Endothelial cell of umbilical vein (primary cell): ENCODE data around the gene KLHL13. TPM values are rescaled to one million over a fixed set of nuclear protein-coding genes. Genes with fewer than 3 reads are reported as not detected.

Source experiments
- BruUV-seq: library from RNA; stranded (reverse); fragments of 400-500 nt; replicated peaks from 2 replicates; lab custom pipeline; 2021; lab: Mats Ljungman, UMichigan
- CTCF ChIA-PET: fragments of 300-600, 350-600 bp; sonication (Branson Sonifier 250); formaldehyde crosslinking; loops from one replicate; lab custom pipeline; 2021; ENCODE audit warnings: antibody characterized with exemption, inconsistent platforms; lab: Charles Lee
- POLR2A ChIA-PET: fragments of 300-600, 350-600 bp; sonication (Branson Sonifier 250); formaldehyde crosslinking; loops from one replicate; lab custom pipeline; 2021; ENCODE audit warnings: antibody characterized with exemption, inconsistent platforms; lab: Charles Lee
- DNase-seq: peaks from one replicate; pipeline ENCODE4 v3.0.0-alpha.2; 2011; ENCODE audit warnings: low read depth, low spot score
- FAIRE-seq: peaks from 2 replicates; lab custom pipeline; 2011; peaks lifted over from hg19 to GRCh38; lab: Jason Lieb, UNC
- H2AFZ ChIP-seq: 2 replicates; pipeline ENCODE4 v1.6.0; 2012; ENCODE audit warnings: low read depth, low read length, control low read depth, inconsistent platforms
- H3K27ac ChIP-seq: 2 replicates; pipeline ENCODE4 v1.5.1; 2011; ENCODE audit warnings: low read depth, mild to moderate bottlenecking, control low read depth, low read length, moderate library complexity; ENCODE audit not compliant: insufficient read depth
- H3K27me3 ChIP-seq, 2 experiments: 2 replicates each; pipeline versions ENCODE4 v1.6.0 to v1.6.1; 2011; ENCODE audit warnings: low read length in 2 of 2, mixed read lengths in 1 of 2; ENCODE audit not compliant: control insufficient read depth in 2 of 2, insufficient read depth in 2 of 2
- H3K36me3 ChIP-seq, 2 experiments: 2 replicates in 1 of 2; 3 replicates in 1 of 2; pipeline ENCODE4 v1.5.1; 2011; ENCODE audit warnings: low read length in 2 of 2, mild to moderate bottlenecking in 1 of 2, moderate library complexity in 1 of 2; ENCODE audit not compliant: control insufficient read depth in 2 of 2, insufficient read depth in 2 of 2; ENCODE audit errors: extremely low read depth in 1 of 2
- H3K4me1 ChIP-seq: 3 replicates; pipeline ENCODE4 v1.5.1; 2011; ENCODE audit warnings: mild to moderate bottlenecking, low read length; ENCODE audit not compliant: control insufficient read depth, insufficient read depth; ENCODE audit errors: extremely low read depth
- H3K4me2 ChIP-seq: 2 replicates; pipeline ENCODE4 v1.6.1; 2011; ENCODE audit warnings: low read length, control low read depth, mixed read lengths; ENCODE audit not compliant: insufficient read depth
- H3K4me3 ChIP-seq, 3 experiments: fragments of 200-600 bp in 1 of 3; sonication (generic), shearing (Covaris generic) in 1 of 3; replicated peaks in 1 of 3; 2 replicates each; pipeline ENCODE4 v1.5.1; 2011 to 2016; ENCODE audit warnings: control low read depth in 3 of 3, low read length in 3 of 3, mild to moderate bottlenecking in 2 of 3, inconsistent platforms in 1 of 3, low read depth in 1 of 3, moderate library complexity in 1 of 3; ENCODE audit not compliant: insufficient read depth in 1 of 3
- H3K79me2 ChIP-seq: 2 replicates; pipeline ENCODE4 v1.6.0; 2012; ENCODE audit warnings: low read length, inconsistent platforms; ENCODE audit not compliant: control insufficient read depth, insufficient read depth
- H3K9ac ChIP-seq: replicated peaks from 2 replicates; pipeline ENCODE3; 2011; ENCODE audit warnings: low read length, control low read depth; ENCODE audit not compliant: insufficient read depth; ENCODE audit errors: extremely low read depth
- H3K9me1 ChIP-seq: replicated peaks from 3 replicates; pipeline ENCODE4 v1.6.0; 2011; ENCODE audit warnings: mild to moderate bottlenecking, low read length; ENCODE audit not compliant: control insufficient read depth, insufficient read depth; ENCODE audit errors: extremely low read depth
- H3K9me3 ChIP-seq: replicated peaks from 2 replicates; pipeline ENCODE4 v1.5.1; 2012; ENCODE audit warnings: low read length, inconsistent platforms; ENCODE audit not compliant: control insufficient read depth, insufficient read depth
- H4K20me1 ChIP-seq: replicated peaks from 2 replicates; pipeline ENCODE3; 2011; ENCODE audit warnings: mild to moderate bottlenecking, low read length; ENCODE audit not compliant: control insufficient read depth, insufficient read depth; ENCODE audit errors: extremely low read depth
- CTCF ChIP-seq, 2 donors: IDR thresholded peaks; 1 replicate in 1 of 2; 2 replicates in 1 of 2; pipeline ENCODE4 v1.5.1; 2011; ENCODE audit warnings: low read length in 2 of 2, mild to moderate bottlenecking in 2 of 2, moderate library complexity in 2 of 2, control low read depth in 1 of 2, inconsistent platforms in 1 of 2, low read depth in 1 of 2; ENCODE audit not compliant: insufficient read depth in 1 of 2; ENCODE audit errors: extremely low read depth in 1 of 2
- EZH2 ChIP-seq: IDR thresholded peaks from 2 replicates; pipeline ENCODE4 v1.6.1; 2012; ENCODE audit warnings: borderline replicate concordance, low read depth, mild to moderate bottlenecking, moderate library complexity, low read length, inconsistent platforms; ENCODE audit not compliant: severe bottlenecking
- FOS ChIP-seq: IDR thresholded peaks from 2 replicates; pipeline ENCODE4 v1.6.1; 2011; ENCODE audit warnings: mild to moderate bottlenecking, low read length, moderate library complexity, borderline replicate concordance; ENCODE audit not compliant: insufficient read depth
- GATA2 ChIP-seq: IDR thresholded peaks from 2 replicates; pipeline ENCODE4 v1.7.0; 2011; ENCODE audit warnings: low read depth, mild to moderate bottlenecking, moderate library complexity, mixed read lengths, low read length; ENCODE audit not compliant: insufficient read length, insufficient read depth
- JUN ChIP-seq: IDR thresholded peaks from 2 replicates; pipeline ENCODE4 v1.6.1; 2011; ENCODE audit warnings: borderline replicate concordance, low read depth; ENCODE audit not compliant: insufficient read length, insufficient read depth
- MAX ChIP-seq: IDR thresholded peaks from 2 replicates; pipeline ENCODE4 v1.6.1; 2011; ENCODE audit not compliant: insufficient read depth, insufficient read length
- MYC ChIP-seq: IDR thresholded peaks from one replicate; pipeline ENCODE4 v1.6.1; 2011; ENCODE audit warnings: mild to moderate bottlenecking, low read depth, low read length
- POLR2A ChIP-seq: IDR thresholded peaks from 2 replicates; pipeline ENCODE4 v1.6.1; 2012; ENCODE audit warnings: low read depth, mild to moderate bottlenecking, control low read depth, low read length
- POLR2AphosphoS5 ChIP-seq: IDR thresholded peaks from 2 replicates; pipeline ENCODE4 v1.6.1; 2012; ENCODE audit warnings: low read depth, mild to moderate bottlenecking, control low read depth, low read length, moderate library complexity; ENCODE audit not compliant: insufficient read depth
- dilution Hi-C: fragments of 300-500 bp; cut with MboI; formaldehyde crosslinking; loops from one replicate; pipeline ENCODE4 v1.15.0; 2019; ENCODE audit warnings: low sequenced_read_pairs; ENCODE audit not compliant: extremely low pct_ligation_motif_present
- intact Hi-C: fragments of 100-400 bp; cut with micrococcal nuclease; formaldehyde crosslinking; loops from one replicate; pipeline ENCODE4 v1.10.0; 2022
- polyA plus RNA-seq, 4 experiments: library from polyadenylated mRNA; depleted of rRNA in 3 of 4; stranded (reverse) in 3 of 4; unstranded in 1 of 4; fragments of >200 nt; gene quantifications; 2 replicates each; pipeline versions ENCODE4 v1.2.1 to v1.2.3, GENCODE V29; 2011 to 2012; ENCODE audit warnings: missing spikeins in 1 of 4
- total RNA-seq: library from RNA; stranded (reverse); gene quantifications from 2 replicates; pipeline ENCODE4 v1.2.3, GENCODE V29; 2021

The KLHL13 gene
- total and polyA plus RNA-seq, 2 donors (not counting 3 experiments of a cell fraction or from before 2014, with no cell fraction given) = 15.3 to 18.2 TPM

- Histone ChIP-seq H3K4me1 (no peaks in the 10 kb centered on the region), H3K36me3 (no peaks in the 10 kb centered on the region), H3K4me3 (no peak overlapping the region), H3K27me3 (no peaks in the 10 kb centered on the region), H3K9ac (no peak overlapping the region), H3K27ac (no peak overlapping the region), H3K9me3 (no peaks in the 10 kb centered on the region), H4K20me1 (no peaks in the 10 kb centered on the region), H2AFZ (no peak overlapping the region), H3K9me1 (no peaks in the 10 kb centered on the region), H3K79me2 (no peaks in the 10 kb centered on the region), H3K4me2 (no peak overlapping the region)
- DNase-seq (no peak), FAIRE-seq (no peak)
- TF ChIP-seq MYC (no peak), FOS (no peak)
- ChIA-PET POLR2A (no interaction called here), CTCF (no interaction called here)
- BruUV-seq = no TSS peak
- dilution Hi-C loops = no loop called here
- intact Hi-C loops = no loop called here
Measured at GRCh38 chrX:118062817-118063615, 53.6 kb downstream of the KLHL13 start.

- no peak overlapping the region for H2AFZ ChIP-seq
- no peak for FAIRE-seq
- H3K4me1 ChIP-seq = no peaks in the 10 kb centered on the region
- no peaks in the 10 kb centered on the region for H3K27me3 ChIP-seq
- CTCF ChIA-PET = no interaction called here
- H3K79me2 ChIP-seq = no peaks in the 10 kb centered on the region
- BruUV-seq = no TSS peak
- no peak overlapping the region for H3K9ac ChIP-seq
- TF ChIP-seq MYC (no peak), FOS (no peak), EZH2 (no peak), MAX (no peak), POLR2AphosphoS5 (no peak), CTCF (IDR thresholded peaks at IDR 0.05; ENCODE audit: extremely low read depth in 1 of 2, insufficient read depth in 1 of 2, low read depth in 1 of 2, low read length in 2 of 2) (no peak), JUN (no peak), GATA2 (no peak), POLR2A (no peak)
- H3K27ac ChIP-seq = no peak overlapping the region
- no peak overlapping the region for H3K4me2 ChIP-seq
- no peaks in the 10 kb centered on the region for H3K9me3 ChIP-seq
- POLR2A ChIA-PET = no interaction called here
- intact Hi-C loops = no loop called here
- no peak for DNase-seq
- no peaks in the 10 kb centered on the region for H4K20me1 ChIP-seq
- no peak overlapping the region for H3K4me3 ChIP-seq
- dilution Hi-C loops = no loop called here
- no peaks in the 10 kb centered on the region for H3K36me3 ChIP-seq
- H3K9me1 ChIP-seq = no peaks in the 10 kb centered on the region
Measured at GRCh38 chrX:118062048-118062789, 54.4 kb downstream of the KLHL13 start.
